CD4-positive, alpha-beta memory T cell (primary cell): ENCODE data around the gene ZFAND3. TPM values are rescaled to one million over a fixed set of nuclear protein-coding genes. Genes with fewer than 3 reads are reported as not detected.

ENCODE experiments used
- CTCF ChIA-PET: fragments of 350-600 bp; sonication (Branson Sonifier 250); formaldehyde crosslinking; loops from one replicate; lab custom pipeline; 2021; ENCODE audit warnings: inconsistent platforms; ENCODE audit not compliant: partially characterized antibody; lab: Charles Lee
- POLR2A ChIA-PET: fragments of 350-600 bp; sonication (Branson Sonifier 250); formaldehyde crosslinking; loops from one replicate; lab custom pipeline; 2021; ENCODE audit not compliant: partially characterized antibody; lab: Charles Lee
- DNase-seq, 5 donors: peaks; one replicate each; pipeline versions ENCODE4 v3.0.0 to v3.0.0-alpha.2; 2020 to 2022; ENCODE audit warnings: mixed read lengths in 1 of 5
- H3K27ac ChIP-seq: one replicate; pipeline ENCODE4 v1.7.0; 2013; ENCODE audit warnings: low read depth, low read length
- H3K27me3 ChIP-seq: 2 replicates; pipeline ENCODE4 v1.7.0; 2013; ENCODE audit warnings: mild to moderate bottlenecking, low read length, moderate library complexity; ENCODE audit not compliant: insufficient read depth
- H3K36me3 ChIP-seq: 2 replicates; pipeline ENCODE4 v1.7.0; 2013; ENCODE audit warnings: mild to moderate bottlenecking, low read length, moderate library complexity; ENCODE audit not compliant: insufficient read depth
- H3K4me1 ChIP-seq: 2 replicates; pipeline ENCODE4 v1.7.0; 2013; ENCODE audit warnings: mild to moderate bottlenecking, low read length, moderate library complexity; ENCODE audit not compliant: insufficient read depth
- H3K4me3 ChIP-seq, 2 donors: one replicate each; pipeline ENCODE4 v1.7.0; 2013; ENCODE audit warnings: low read length in 2 of 2, mild to moderate bottlenecking in 1 of 2
- H3K9me3 ChIP-seq, 2 donors: one replicate each; pipeline ENCODE4 v1.7.0; 2013; ENCODE audit warnings: low read length in 2 of 2, control low read depth in 1 of 2; ENCODE audit not compliant: control insufficient read depth in 1 of 2
- H3K27ac Mint-ChIP-seq, 7 donors: one replicate each; pipeline ENCODE4 v1.8.0; 2020 to 2021; ENCODE audit warnings: mixed read lengths in 7 of 7, mild to moderate bottlenecking in 6 of 7, inconsistent platforms in 3 of 7, moderate library complexity in 3 of 7
- H3K27me3 Mint-ChIP-seq, 2 donors: one replicate each; pipeline ENCODE4 v1.8.0; 2020 to 2021; ENCODE audit warnings: mixed read lengths in 2 of 2
- H3K36me3 Mint-ChIP-seq, 2 donors: one replicate each; pipeline ENCODE4 v1.8.0; 2020 to 2021; ENCODE audit warnings: mixed read lengths in 2 of 2, inconsistent platforms in 1 of 2, mild to moderate bottlenecking in 1 of 2
- H3K4me1 Mint-ChIP-seq, 4 donors: one replicate each; pipeline ENCODE4 v1.8.0; 2020 to 2021; ENCODE audit warnings: mixed read lengths in 4 of 4, mild to moderate bottlenecking in 1 of 4
- H3K4me3 Mint-ChIP-seq, 8 donors: one replicate each; pipeline ENCODE4 v1.8.0; 2020 to 2021; ENCODE audit warnings: mixed read lengths in 8 of 8, mild to moderate bottlenecking in 7 of 8, moderate library complexity in 6 of 8, inconsistent platforms in 3 of 8
- H3K9me3 Mint-ChIP-seq, 8 donors: one replicate each; pipeline ENCODE4 v1.8.0; 2020 to 2021; ENCODE audit warnings: mixed read lengths in 8 of 8, mild to moderate bottlenecking in 5 of 8, inconsistent platforms in 3 of 8, moderate library complexity in 1 of 8
- intact Hi-C: fragments of 100-400 bp; cut with micrococcal nuclease; formaldehyde crosslinking; loops from one replicate; pipeline ENCODE4 v1.15.1; 2023
- polyA plus RNA-seq, 2 donors: library from polyadenylated mRNA; unstranded; fragments of 300-500 nt; fragmentation: Illumina TruSeq; gene quantifications; one replicate each; pipeline ENCODE4 v1.2.3, GENCODE V29; 2021
- total RNA-seq, 2 experiments: library from RNA; stranded (reverse); gene quantifications; one replicate each; pipeline ENCODE4 v1.2.3, GENCODE V29; 2021

Gene ZFAND3
- total and polyA plus RNA-seq, 4 experiments from 2014 or later = 2.1 to 33.0 (median 20.1) TPM

DNA sequence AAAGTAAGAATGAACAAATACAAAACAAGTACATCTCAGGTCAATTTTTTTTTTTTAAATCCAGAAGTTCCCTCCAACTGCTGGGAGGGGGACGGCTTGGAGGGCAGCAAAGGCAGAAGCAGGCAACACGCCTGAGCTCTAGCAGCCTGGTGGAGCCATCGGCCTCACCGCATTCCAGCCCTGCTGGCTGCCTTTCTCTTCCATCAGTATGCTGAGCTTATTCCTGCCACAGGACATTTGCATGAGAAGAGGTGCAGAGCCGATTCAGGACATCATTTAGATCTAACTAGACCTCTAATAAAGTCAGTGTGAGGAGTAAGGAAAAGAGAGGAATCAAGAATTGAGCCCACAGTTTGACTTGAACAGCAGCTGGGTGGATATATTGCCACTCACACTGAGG, 318.8 kb downstream of the ZFAND3 start:
- no peaks in the 10 kb centered on the region for H3K9me3 ChIP-seq
- H3K4me3 Mint-ChIP-seq = no peak overlapping the region
- no peaks in the 10 kb centered on the region for H3K27me3 Mint-ChIP-seq
- peak overlapping the region in 1 of 7 donors; percentile 25 for H3K27ac Mint-ChIP-seq
- no peak overlapping the region for H3K4me3 ChIP-seq
- DNase-seq = no peak
- H3K4me1 ChIP-seq = no peaks in the 10 kb centered on the region
- ChIA-PET CTCF (no interaction called here), POLR2A (no interaction called here)
- H3K36me3 ChIP-seq = no peaks in the 10 kb centered on the region
- H3K9me3 Mint-ChIP-seq = peaks cover 0 to 2% (median 0%) of the 10 kb centered on the region in 8 donors
- H3K27ac ChIP-seq = no peak overlapping the region
- peaks cover 18 to 23% of the 10 kb centered on the region in 2 donors for H3K36me3 Mint-ChIP-seq
- H3K4me1 Mint-ChIP-seq = peaks cover 14 to 44% (median 23%) of the 10 kb centered on the region in 4 donors
- no peaks in the 10 kb centered on the region for H3K27me3 ChIP-seq
- intact Hi-C loops = no loop called here

DNA sequence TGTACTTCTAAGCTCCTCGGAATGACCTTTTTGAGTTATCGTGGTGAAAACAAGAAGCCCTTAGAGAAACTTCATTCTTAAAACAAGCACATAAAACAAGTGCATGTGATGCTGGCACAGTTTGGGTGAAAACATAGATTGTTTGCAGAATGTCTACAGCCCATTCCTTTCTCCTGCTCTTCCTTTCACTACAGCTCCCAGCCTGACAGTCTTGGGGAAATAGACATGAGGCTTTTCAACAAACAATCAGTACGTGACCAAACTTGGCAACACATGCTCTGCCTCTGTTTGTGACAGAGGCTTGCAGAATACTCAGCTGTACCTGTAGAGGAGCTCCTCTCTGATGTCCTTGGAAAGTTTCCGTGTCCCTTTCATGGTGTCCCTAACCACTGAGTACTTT, 321.6 kb downstream of the ZFAND3 start:
- Mint-ChIP-seq H3K36me3 (peaks cover 14% of the 10 kb centered on the region in 2 donors), H3K4me1 (peaks cover 12 to 40% (median 22%) of the 10 kb centered on the region in 4 donors), H3K27me3 (no peaks in the 10 kb centered on the region), H3K4me3 (peak overlapping the region in 1 of 8 donors; percentile 32), H3K9me3 (no peaks in the 10 kb centered on the region), H3K27ac (peak overlapping the region in 1 of 7 donors; percentile 33)
- H3K4me1 ChIP-seq = no peaks in the 10 kb centered on the region
- H3K27ac ChIP-seq = no peak overlapping the region
- no peaks in the 10 kb centered on the region for H3K36me3 ChIP-seq
- H3K27me3 ChIP-seq = no peaks in the 10 kb centered on the region
- H3K9me3 ChIP-seq = no peaks in the 10 kb centered on the region
- ChIA-PET POLR2A (no interaction called here), CTCF (interaction anchor here (0.7 kb wide), 1 partner anchor 10 kb away, joined by 3 read pairs; no protein-coding TSS in a partner anchor)
- DNase-seq = no peak
- intact Hi-C loops = no loop called here
- no peak overlapping the region for H3K4me3 ChIP-seq

DNA sequence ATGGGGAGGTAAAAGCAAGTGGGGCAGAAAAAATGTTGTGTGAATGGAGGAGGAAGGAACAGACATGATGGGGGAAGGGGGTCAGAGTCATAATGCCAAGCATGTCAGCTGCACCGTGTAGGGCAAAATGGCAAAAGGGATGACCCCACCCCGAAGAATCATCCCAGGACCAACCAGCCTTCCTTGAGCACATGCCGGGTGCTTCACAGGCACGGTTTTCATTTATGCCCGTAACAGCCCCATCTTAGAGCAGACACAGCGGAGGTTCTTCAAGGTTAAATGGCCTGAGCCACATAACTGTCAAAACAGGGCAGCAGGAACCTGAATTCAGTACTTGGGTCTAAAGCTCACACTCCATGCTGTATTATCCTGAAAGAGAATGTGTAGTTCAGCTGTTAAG, 322.2 kb downstream of the ZFAND3 start:
- POLR2A ChIA-PET = no interaction called here
- no peak overlapping the region for H3K27ac ChIP-seq
- intact Hi-C loops = no loop called here
- CTCF ChIA-PET = no interaction called here
- Mint-ChIP-seq H3K27ac (peak overlapping the region in 2 of 7 donors; percentile 24 to 26), H3K9me3 (no peaks in the 10 kb centered on the region), H3K4me3 (no peak overlapping the region), H3K27me3 (no peaks in the 10 kb centered on the region), H3K4me1 (peaks cover 12 to 39% (median 21%) of the 10 kb centered on the region in 4 donors), H3K36me3 (peaks cover 13 to 14% of the 10 kb centered on the region in 2 donors)
- H3K36me3 ChIP-seq = no peaks in the 10 kb centered on the region
- no peaks in the 10 kb centered on the region for H3K9me3 ChIP-seq
- DNase-seq = no peak
- H3K27me3 ChIP-seq = no peaks in the 10 kb centered on the region
- H3K4me1 ChIP-seq = no peaks in the 10 kb centered on the region
- H3K4me3 ChIP-seq = no peak overlapping the region

DNA sequence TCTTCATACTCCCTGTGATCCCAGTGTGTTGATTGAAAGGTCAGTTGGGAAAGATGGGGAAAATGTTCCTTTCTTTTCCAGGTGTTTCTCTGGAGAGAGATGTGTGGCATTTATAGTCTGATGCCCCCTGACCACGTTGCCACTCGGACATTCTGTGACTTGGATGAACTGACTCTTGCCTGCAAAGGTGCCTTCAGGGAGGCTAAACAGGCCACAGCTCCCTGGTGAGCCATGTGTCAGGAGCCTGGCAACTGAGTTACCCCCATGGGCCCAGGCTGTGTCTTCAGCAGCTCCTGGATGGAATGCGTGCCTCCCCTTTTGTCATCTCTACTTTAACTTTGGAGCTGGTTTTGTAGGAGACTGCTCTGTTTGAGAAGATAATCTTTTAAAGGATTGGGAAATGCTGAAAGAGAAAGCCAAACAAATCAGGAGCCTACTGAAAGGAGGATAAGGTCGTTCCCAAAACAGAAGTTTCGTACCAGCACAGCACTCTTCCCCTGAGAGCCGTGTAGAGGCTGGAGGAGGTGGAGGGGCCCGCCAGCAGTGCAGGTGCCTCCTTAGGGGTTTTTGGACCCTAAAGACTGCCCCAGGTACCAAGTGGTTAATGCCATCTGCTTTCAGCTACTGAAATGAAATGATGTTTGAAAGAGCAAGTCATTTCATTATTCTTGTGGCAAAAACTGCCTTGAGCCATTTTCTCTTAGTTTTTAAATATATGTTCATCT, 322.8 kb downstream of the ZFAND3 start:
- Histone ChIP-seq H3K27me3 (no peaks in the 10 kb centered on the region), H3K36me3 (no peaks in the 10 kb centered on the region), H3K4me1 (no peaks in the 10 kb centered on the region), H3K27ac (no peak overlapping the region), H3K4me3 (no peak overlapping the region), H3K9me3 (no peaks in the 10 kb centered on the region)
- CTCF ChIA-PET = no interaction called here
- Mint-ChIP-seq H3K4me1 (peaks cover 12 to 35% (median 21%) of the 10 kb centered on the region in 4 donors), H3K4me3 (no peak overlapping the region), H3K27ac (peak overlapping the region in 1 of 7 donors; percentile 38), H3K9me3 (no peaks in the 10 kb centered on the region), H3K36me3 (peaks cover 9 to 14% of the 10 kb centered on the region in 2 donors), H3K27me3 (no peaks in the 10 kb centered on the region)
- intact Hi-C loops = no loop called here
- no peak for DNase-seq
- POLR2A ChIA-PET = no interaction called here

- H3K27ac Mint-ChIP-seq = peak overlapping the region in 3 of 7 donors; percentile 8 to 82 (median 47)
- POLR2A ChIA-PET = no interaction called here
Observed at GRCh38 chr6:38143191-38144150, 323.9 kb downstream of the ZFAND3 start.

GRCh38 chr6:38144365-38144945, 324.9 kb downstream of the ZFAND3 start:
- Histone ChIP-seq H3K36me3 (no peaks in the 10 kb centered on the region), H3K4me3 (no peak overlapping the region), H3K27ac (no peak overlapping the region), H3K27me3 (no peaks in the 10 kb centered on the region), H3K4me1 (no peaks in the 10 kb centered on the region), H3K9me3 (no peaks in the 10 kb centered on the region)
- Mint-ChIP-seq H3K4me3 (no peak overlapping the region), H3K4me1 (peaks cover 8 to 25% (median 18%) of the 10 kb centered on the region in 4 donors), H3K27me3 (no peaks in the 10 kb centered on the region), H3K27ac (peak overlapping the region in 2 of 7 donors; percentile 8 to 64), H3K9me3 (peaks cover 0 to 2% (median 0%) of the 10 kb centered on the region in 8 donors), H3K36me3 (peaks cover 8 to 16% of the 10 kb centered on the region in 2 donors)
- intact Hi-C loops = no loop called here
- POLR2A ChIA-PET = no interaction called here
- CTCF ChIA-PET = no interaction called here
- no peak for DNase-seq

More at GRCh38 chr6:38143191-38144150, 323.9 kb downstream of the ZFAND3 start:
- no peaks in the 10 kb centered on the region for H3K4me1 ChIP-seq
- no peaks in the 10 kb centered on the region for H3K27me3 ChIP-seq
- no peak overlapping the region for H3K4me3 ChIP-seq
- intact Hi-C loops = no loop called here
- CTCF ChIA-PET = no interaction called here
- H3K36me3 ChIP-seq = no peaks in the 10 kb centered on the region
- H3K9me3 Mint-ChIP-seq = no peaks in the 10 kb centered on the region
- H3K9me3 ChIP-seq = no peaks in the 10 kb centered on the region
- H3K27me3 Mint-ChIP-seq = no peaks in the 10 kb centered on the region
- no peak for DNase-seq
- peaks cover 12 to 33% (median 18%) of the 10 kb centered on the region in 4 donors for H3K4me1 Mint-ChIP-seq
- peaks cover 8 to 10% of the 10 kb centered on the region in 2 donors for H3K36me3 Mint-ChIP-seq
- no peak overlapping the region for H3K4me3 Mint-ChIP-seq
- H3K27ac ChIP-seq = no peak overlapping the region
